Ishikawa (cell line): Measurements from ENCODE around the gene NLRC5.

Experiments used
- CEBPB ChIP-seq: IDR thresholded peaks from 2 replicates; pipeline ENCODE4 v1.6.1; 2012
- CREB1 ChIP-seq: IDR thresholded peaks from 2 replicates; pipeline ENCODE4 v1.6.1; 2012; ENCODE audit warnings: low read depth
- EGR1 ChIP-seq: IDR thresholded peaks from 2 replicates; pipeline ENCODE4 v1.6.1; 2012
- EP300 ChIP-seq: IDR thresholded peaks from 2 replicates; pipeline ENCODE4 v1.6.1; 2012; ENCODE audit warnings: borderline replicate concordance
- FOXM1 ChIP-seq: IDR thresholded peaks from 2 replicates; pipeline ENCODE4 v1.6.1; 2012; ENCODE audit warnings: low read depth, borderline replicate concordance
- MAX ChIP-seq: IDR thresholded peaks from 2 replicates; pipeline ENCODE4 v1.6.1; 2012
- NFIC ChIP-seq: IDR thresholded peaks from 2 replicates; pipeline ENCODE4 v1.6.1; 2012
- RAD21 ChIP-seq: IDR thresholded peaks from 2 replicates; pipeline ENCODE4 v1.6.1; 2012; ENCODE audit warnings: low read depth
- REST ChIP-seq: IDR thresholded peaks from 2 replicates; pipeline ENCODE4 v1.6.1; 2012; ENCODE audit warnings: low read depth, mild to moderate bottlenecking
- TAF1 ChIP-seq: IDR thresholded peaks from 2 replicates; pipeline ENCODE4 v1.6.1; 2012; ENCODE audit warnings: low read depth, mild to moderate bottlenecking
- TCF12 ChIP-seq: IDR thresholded peaks from 2 replicates; pipeline ENCODE4 v1.6.1; 2012; ENCODE audit warnings: low read depth
- TEAD4 ChIP-seq: IDR thresholded peaks from 2 replicates; pipeline ENCODE4 v1.6.1; 2012
- USF1 ChIP-seq: IDR thresholded peaks from 2 replicates; pipeline ENCODE4 v1.6.1; 2012
- YY1 ChIP-seq: IDR thresholded peaks from 2 replicates; pipeline ENCODE4 v1.6.1; 2012; ENCODE audit warnings: low read depth
- ZBTB7A ChIP-seq: IDR thresholded peaks from 2 replicates; pipeline ENCODE4 v1.6.1; 2012; ENCODE audit warnings: low read depth

The NLRC5 gene

GRCh38 chr16:56974549-56975300, 14.6 kb upstream of the NLRC5 start:
- TF ChIP-seq USF1 = no peak
- no peak for TF ChIP-seq EGR1
- TF ChIP-seq YY1 = no peak
- TF ChIP-seq REST = no peak
- TF ChIP-seq MAX = no peak
- TF ChIP-seq EP300 = no peak
- no peak for TF ChIP-seq ZBTB7A
- TF ChIP-seq RAD21 = no peak
- TF ChIP-seq TAF1 = no peak
- TF ChIP-seq TEAD4 = no peak
- TF ChIP-seq FOXM1 = no peak
- no peak for TF ChIP-seq CEBPB
- no peak for TF ChIP-seq TCF12
- no peak for TF ChIP-seq CREB1
- TF ChIP-seq NFIC = no peak

- TF ChIP-seq REST (no peak), CREB1 (no peak), FOXM1 (no peak), ZBTB7A (no peak), YY1 (no peak), RAD21 (no peak), MAX (no peak), NFIC (no peak), TCF12 (no peak), CEBPB (no peak), TAF1 (no peak), EGR1 (no peak)
Measured at GRCh38 chr16:56975714-56976113, 13.6 kb upstream of the NLRC5 start.

GRCh38 chr16:56977216-56977615, 12.1 kb upstream of the NLRC5 start:
- TF ChIP-seq YY1 (no peak), CREB1 (no peak), TAF1 (no peak), FOXM1 (no peak), TCF12 (no peak), RAD21 (no peak), TEAD4 (no peak), NFIC (no peak), EGR1 (no peak), ZBTB7A (no peak), REST (no peak)

- TF ChIP-seq CREB1 (no peak), FOXM1 (no peak)
Measured at GRCh38 chr16:56977823-56978430, 11.4 kb upstream of the NLRC5 start.

GRCh38 chr16:56980201-56980535, 9.2 kb upstream of the NLRC5 start:
- no peak for TF ChIP-seq CEBPB
- no peak for TF ChIP-seq TCF12
- TF ChIP-seq USF1 = no peak
- no peak for TF ChIP-seq CREB1
- no peak for TF ChIP-seq YY1
- no peak for TF ChIP-seq RAD21
- no peak for TF ChIP-seq REST
- TF ChIP-seq ZBTB7A = no peak
